ENCODE results near the gene CSDE1.

DNA sequence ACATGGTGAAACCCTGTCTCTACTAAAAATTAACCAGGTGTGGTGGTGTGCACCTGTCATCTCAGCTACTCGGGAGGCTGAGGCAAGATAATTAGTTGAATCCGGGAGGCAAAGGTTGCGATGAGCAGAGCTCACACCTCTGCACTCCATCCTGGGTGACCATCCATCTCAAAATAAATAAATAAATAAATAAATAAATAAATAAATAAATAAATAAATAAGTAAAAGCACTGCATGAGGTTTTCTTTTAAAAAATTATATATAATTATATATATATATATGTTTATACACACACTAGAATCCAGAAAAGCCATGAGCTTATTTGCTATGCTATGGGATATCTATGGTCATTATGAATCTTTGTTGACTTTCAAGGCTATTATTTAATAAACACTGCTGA lies 64.8 kb downstream of the CSDE1 start:
- TF ChIP-seq POLR2A (IDR thresholded peaks at IDR 0.05) (no peak), POLR2AphosphoS5 (IDR thresholded peaks at IDR 0.05) (no peak)
- TF ChIP-seq, protein P1, sequence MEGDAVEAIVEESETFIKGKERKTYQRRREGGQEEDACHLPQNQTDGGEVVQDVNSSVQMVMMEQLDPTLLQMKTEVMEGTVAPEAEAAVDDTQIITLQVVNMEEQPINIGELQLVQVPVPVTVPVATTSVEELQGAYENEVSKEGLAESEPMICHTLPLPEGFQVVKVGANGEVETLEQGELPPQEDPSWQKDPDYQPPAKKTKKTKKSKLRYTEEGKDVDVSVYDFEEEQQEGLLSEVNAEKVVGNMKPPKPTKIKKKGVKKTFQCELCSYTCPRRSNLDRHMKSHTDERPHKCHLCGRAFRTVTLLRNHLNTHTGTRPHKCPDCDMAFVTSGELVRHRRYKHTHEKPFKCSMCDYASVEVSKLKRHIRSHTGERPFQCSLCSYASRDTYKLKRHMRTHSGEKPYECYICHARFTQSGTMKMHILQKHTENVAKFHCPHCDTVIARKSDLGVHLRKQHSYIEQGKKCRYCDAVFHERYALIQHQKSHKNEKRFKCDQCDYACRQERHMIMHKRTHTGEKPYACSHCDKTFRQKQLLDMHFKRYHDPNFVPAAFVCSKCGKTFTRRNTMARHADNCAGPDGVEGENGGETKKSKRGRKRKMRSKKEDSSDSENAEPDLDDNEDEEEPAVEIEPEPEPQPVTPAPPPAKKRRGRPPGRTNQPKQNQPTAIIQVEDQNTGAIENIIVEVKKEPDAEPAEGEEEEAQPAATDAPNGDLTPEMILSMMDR (IDR thresholded peaks at IDR 0.05) = no peak

Measured in gastroesophageal sphincter (tissue), 3 donors.